ENCODE measurements around the gene GNB1L. TPM values are rescaled to one million over a fixed set of nuclear protein-coding genes. Genes with fewer than 3 reads are reported as not detected.

GNB1L gene
- total RNA-seq, 1 donor from 2014 or later: 6.2 TPM

DNA sequence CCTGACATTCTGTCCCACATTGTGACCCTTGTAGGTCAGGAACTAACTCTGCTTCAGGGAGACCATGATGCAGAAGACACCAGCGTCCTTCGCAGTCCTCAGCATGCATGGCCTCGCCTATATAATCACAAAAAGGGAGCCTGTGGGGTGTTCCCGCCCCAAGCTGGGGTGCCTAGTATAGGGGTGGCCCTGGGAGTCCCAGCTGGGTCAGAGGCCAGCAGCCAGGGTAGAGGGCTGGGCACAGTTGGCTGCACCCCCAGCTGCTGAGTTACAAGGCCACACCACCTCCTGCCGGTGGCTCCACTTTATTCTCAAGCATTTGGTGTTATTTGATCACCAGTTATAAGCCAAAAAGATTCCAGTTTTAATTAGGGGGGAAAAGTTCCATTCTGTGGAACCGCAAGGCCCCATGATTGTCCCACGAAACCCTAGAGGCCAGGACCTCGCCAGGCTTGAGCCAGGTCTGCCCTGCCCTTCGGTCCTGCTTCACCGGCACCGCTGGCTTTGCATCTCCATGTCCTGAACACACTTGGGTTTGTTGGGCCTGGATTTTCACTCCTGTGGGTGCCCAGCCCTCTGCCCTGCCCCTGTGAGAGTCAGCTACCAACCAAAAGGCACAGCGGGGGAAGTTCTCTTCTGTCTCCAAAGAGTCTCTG, 15.0 kb upstream of the GNB1L start:
- ATAC-seq (no peak), DNase-seq (ENCODE audit: low spot score) (peak; percentile 54)
- intact Hi-C loops (cut with DNase I): no loop called here

DNA sequence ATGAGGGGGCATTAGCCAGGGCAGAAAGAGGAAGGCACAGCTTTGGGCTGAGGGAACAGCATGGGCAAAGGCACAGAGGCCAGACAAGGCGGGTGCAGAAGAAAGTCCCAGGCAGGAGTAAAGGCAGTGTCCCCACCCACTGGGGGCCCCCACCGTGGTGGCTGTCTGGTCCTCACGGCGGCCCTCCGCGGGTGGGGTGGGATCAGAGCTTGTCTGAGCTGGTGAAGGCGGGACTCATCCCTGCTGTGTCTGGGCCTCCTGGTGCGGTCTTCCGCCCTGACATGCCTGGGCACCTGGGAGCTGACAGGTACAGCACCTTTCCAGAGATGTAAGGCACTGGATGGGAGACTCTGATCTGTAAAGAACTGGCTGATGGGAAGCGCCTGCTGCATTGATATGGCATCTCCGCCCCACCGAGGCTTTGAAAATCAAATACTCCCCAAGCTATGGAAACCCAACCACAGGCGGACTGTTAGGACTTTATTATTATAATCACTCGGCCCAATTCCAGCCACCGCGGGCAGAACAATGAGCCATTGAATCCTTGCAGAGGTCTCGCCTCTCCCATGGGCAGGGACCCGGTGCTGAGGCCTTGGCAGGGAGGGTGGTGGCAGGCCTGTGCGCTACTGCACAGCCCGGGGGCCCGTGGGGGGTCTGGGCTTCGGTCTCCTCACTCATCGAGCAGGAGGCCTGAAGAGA, 14.2 kb upstream of the GNB1L start:
- intact Hi-C loops (cut with DNase I): no loop called here
- ATAC-seq: peak; percentile 84
- DNase-seq (ENCODE audit: low spot score): peak; percentile 77

GRCh38 chr22:19868333-19868732, 13.7 kb upstream of the GNB1L start:
- intact Hi-C loops (cut with DNase I): no loop called here
- DNase-seq (ENCODE audit: low spot score) (no peak), ATAC-seq (no peak)

DNA sequence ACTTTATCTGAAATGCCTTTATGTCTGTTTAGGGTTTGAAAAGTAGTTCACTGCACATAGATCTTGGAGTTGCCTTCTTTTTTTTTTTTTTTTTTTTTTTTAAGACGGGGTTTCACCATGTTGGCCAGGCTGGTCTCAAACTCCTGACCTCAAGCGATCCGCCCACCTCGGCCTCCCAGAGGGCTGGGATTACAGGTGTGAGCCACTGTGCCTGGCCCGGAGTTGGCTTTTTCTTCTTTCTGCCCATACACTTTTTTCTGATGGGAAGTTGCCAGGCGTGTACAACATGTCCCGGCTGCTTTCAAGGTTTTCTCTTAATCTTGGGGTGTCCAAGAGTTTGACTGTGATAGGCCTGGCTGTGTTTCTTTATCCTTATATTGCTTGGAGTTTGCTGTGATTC, 12.9 kb upstream of the GNB1L start:
- intact Hi-C loops (cut with DNase I): no loop called here
- ATAC-seq (no peak), DNase-seq (ENCODE audit: low spot score) (no peak)

DNA sequence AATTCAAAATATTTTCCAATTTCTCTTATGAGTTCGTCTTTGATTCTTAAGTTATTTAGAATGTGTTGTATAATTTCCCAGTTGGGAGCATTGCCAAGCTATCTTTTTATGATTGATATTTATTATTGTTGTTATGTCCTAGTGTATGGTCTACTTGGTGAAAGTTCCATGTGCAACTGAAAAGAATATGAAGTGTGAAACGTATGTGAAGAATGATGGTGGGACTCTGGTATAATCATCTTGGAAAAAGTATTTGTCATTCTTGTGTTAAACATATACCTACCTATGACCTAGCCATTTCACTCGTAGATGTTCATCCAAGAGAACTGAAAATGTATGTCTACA, 12.0 kb upstream of the GNB1L start:
- DNase-seq (ENCODE audit: low spot score) (no peak), ATAC-seq (no peak)
- intact Hi-C loops (cut with DNase I): no loop called here

- ATAC-seq (no peak), DNase-seq (ENCODE audit: low spot score) (no peak)
- intact Hi-C loops (cut with DNase I): no loop called here
Measured at GRCh38 chr22:19865141-19865829, 10.6 kb upstream of the GNB1L start.

GRCh38 chr22:19864538-19865106, 9.9 kb upstream of the GNB1L start:
- DNase-seq (ENCODE audit: low spot score): no peak
- ATAC-seq: no peak

DNA sequence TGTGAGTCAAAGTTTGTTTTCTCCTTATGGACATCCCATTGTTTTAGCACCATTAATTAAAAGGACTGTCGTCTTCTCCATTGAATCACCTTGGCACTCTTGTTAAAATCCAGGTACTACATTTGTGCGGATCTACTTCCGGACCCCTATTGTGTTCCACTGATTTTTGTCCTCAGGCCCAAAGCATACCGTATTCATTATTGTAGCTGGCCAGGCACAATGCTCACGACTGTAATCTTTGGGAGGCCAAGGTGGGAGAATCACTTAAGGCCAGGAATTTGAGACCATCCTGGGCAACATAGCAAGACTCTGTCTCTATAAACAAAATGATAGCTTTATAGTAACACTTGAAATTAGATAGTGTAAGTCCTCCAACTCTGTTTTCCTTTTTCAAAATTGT, 8.9 kb upstream of the GNB1L start:
- intact Hi-C loops (cut with DNase I): no loop called here
- ATAC-seq: no peak
- no peak for DNase-seq (ENCODE audit: low spot score)

More at GRCh38 chr22:19864538-19865106, 9.9 kb upstream of the GNB1L start:
- intact Hi-C loops (cut with DNase I): no loop called here

DNA sequence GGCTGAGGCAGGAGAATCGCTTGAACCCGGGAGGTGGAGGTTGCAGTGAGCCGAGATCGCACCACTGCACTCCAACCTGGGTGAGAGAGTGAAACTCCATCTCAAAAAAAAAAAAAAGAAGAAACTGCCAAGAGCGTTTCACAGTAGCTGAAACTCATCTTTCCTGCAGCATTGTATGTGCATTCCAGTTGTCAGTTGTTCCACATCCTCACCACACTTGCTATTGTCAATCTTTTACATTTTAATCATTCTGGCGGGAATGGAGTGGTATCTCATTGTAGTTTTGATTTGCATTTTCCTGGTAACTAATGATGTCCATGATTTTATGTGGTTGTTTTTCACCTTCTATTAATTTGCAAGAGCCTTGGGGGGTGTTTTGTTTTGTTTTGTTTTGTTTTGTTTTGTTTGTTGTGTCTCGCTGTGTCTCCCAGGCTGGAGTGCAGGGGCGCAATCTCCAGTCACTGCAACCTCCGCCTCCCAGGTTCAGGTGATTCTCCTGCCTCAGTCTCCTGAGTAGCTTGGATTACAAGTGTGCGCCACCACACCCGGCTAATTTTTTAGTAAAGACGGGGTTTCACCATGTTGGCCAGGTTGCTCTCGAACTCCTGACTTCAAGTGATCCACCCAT, 8.1 kb upstream of the GNB1L start:
- intact Hi-C loops (cut with DNase I): no loop called here
- DNase-seq (ENCODE audit: low spot score): no peak
- no peak for ATAC-seq

- no peak for ATAC-seq
- no peak for DNase-seq (ENCODE audit: low spot score)
- intact Hi-C loops (cut with DNase I): no loop called here
Measured at GRCh38 chr22:19859861-19860510, 5.3 kb upstream of the GNB1L start.

DNA sequence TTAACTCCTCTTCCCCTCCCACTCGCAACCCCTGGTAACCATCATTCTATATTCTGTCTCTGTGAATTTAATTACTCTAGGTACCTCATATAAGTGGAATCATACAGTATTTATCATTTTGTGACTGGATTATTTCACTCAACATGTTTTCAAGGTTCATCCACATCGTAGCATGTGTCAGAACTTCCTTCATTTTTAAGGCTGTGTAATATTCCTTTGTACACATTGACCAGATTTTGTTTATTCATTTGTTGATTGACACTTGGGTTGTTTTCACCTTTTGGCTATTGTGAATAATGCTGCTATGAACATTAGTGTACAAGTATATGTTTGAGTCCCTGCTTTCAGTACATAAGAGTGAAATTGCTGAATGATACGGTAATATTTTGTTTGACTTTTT, 2.7 kb upstream of the GNB1L start:
- ATAC-seq: no peak
- no peak for DNase-seq (ENCODE audit: low spot score)
- intact Hi-C loops (cut with DNase I): no loop called here

- ATAC-seq: peak; percentile 36
- intact Hi-C loops (cut with DNase I): no loop called here
- peak; percentile 75 for DNase-seq (ENCODE audit: low spot score)
Measured at GRCh38 chr22:19855504-19856409, 1.1 kb upstream of the GNB1L start.

GRCh38 chr22:19853879-19854777, 546 bp downstream of the GNB1L start:
- no peak for DNase-seq (ENCODE audit: low spot score)
- ATAC-seq: peak; percentile 2
- intact Hi-C loops (cut with DNase I): no loop called here

- ATAC-seq (no peak), DNase-seq (ENCODE audit: low spot score) (no peak)
- intact Hi-C loops (cut with DNase I): no loop called here
Measured at GRCh38 chr22:19853058-19853878, 1.4 kb downstream of the GNB1L start.

GRCh38 chr22:19852177-19852781, 2.4 kb downstream of the GNB1L start:
- intact Hi-C loops (cut with DNase I): no loop called here
- DNase-seq (ENCODE audit: low spot score): no peak
- no peak for ATAC-seq

All from sciatic nerve (tissue), 2 donors.